Left lung (tissue), 14 donors: Measurements from ENCODE around the gene DEFB118. TPM values are rescaled to one million over a fixed set of nuclear protein-coding genes. Genes with fewer than 3 reads are reported as not detected.

Experiments
- ATAC-seq: fragments of 200-7000 bp; cut with Tn5 transposase; one replicate; pipeline ENCODE4 v1.9.1; 2020; ENCODE audit warnings: moderate library complexity
- DNase-seq, 4 donors: peaks; one replicate each; pipeline ENCODE4 v3.0.0-alpha.2; 2013 to 2020
- H3K27ac ChIP-seq, 2 donors: fragments of 200-600 bp; sonication (generic) in 1 of 2; one replicate each; pipeline versions ENCODE4 v1.5.0 to v1.8.0; 2020 to 2021
- H3K27me3 ChIP-seq, 2 donors: fragments of 200-600 bp; sonication (generic) in 1 of 2; one replicate each; pipeline versions ENCODE4 v1.5.0 to v1.8.0; 2020 to 2021
- H3K36me3 ChIP-seq, 2 donors: fragments of 200-600 bp; sonication (generic) in 1 of 2; one replicate each; pipeline versions ENCODE4 v1.5.0 to v1.8.0; 2020 to 2021
- H3K4me1 ChIP-seq, 2 donors: fragments of 200-600 bp; one replicate each; pipeline ENCODE4 v1.8.0; 2021
- H3K4me3 ChIP-seq, 2 donors: fragments of 200-600 bp; sonication (generic) in 1 of 2; one replicate each; pipeline versions ENCODE4 v1.5.0 to v1.8.0; 2020 to 2021; ENCODE audit warnings: mild to moderate bottlenecking in 1 of 2
- H3K9me3 ChIP-seq, 2 donors: fragments of 200-600 bp; sonication (generic) in 1 of 2; one replicate each; pipeline versions ENCODE4 v1.5.0 to v1.8.0; 2020 to 2021
- intact Hi-C, 2 donors: fragments of 100-400 bp; cut with DNase I; formaldehyde crosslinking; loops; one replicate each; pipeline versions ENCODE4 v1.11.2 to v1.14.2; 2022
- long read RNA-seq, 12 donors: library from polyadenylated mRNA in 2 of 12; unstranded in 2 of 12; transcript quantifications; one replicate each; pipeline ENCODE4 v2.0.0 and lab custom pipeline, GENCODE V29; 2019 to 2026
- polyA plus RNA-seq, 6 donors: library from polyadenylated mRNA; unstranded; fragments of 120-200 nt; gene quantifications; one replicate each; pipeline ENCODE4 v1.2.1, GENCODE V29; 2013; ENCODE audit not compliant: insufficient read length in 6 of 6
- total RNA-seq, 2 donors: library from RNA; stranded (reverse); fragmentation: NEBNext Ultra II Directional; extraction: Animal tissue kit (Norgen Biotek cat#: 25700); gene quantifications; one replicate each; pipeline ENCODE4 v1.2.1, GENCODE V29; 2021
- TF ChIP-seq, protein P1 (sequence below), 2 donors: fragments of 200-600 bp; sonication (generic) in 1 of 2; IDR thresholded peaks; one replicate each; pipeline versions ENCODE4 v1.5.0 to v1.8.0; 2021; ENCODE audit warnings: antibody characterized with exemption in 2 of 2
- donor health status: DM: no; HTN: yes; CAD: no.
- donor health status: DM: no; HTN: no; CAD: no.

DEFB118 gene, protein sequence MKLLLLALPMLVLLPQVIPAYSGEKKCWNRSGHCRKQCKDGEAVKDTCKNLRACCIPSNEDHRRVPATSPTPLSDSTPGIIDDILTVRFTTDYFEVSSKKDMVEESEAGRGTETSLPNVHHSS
- total RNA-seq (not detected), polyA plus RNA-seq (not detected)
- long read RNA-seq, donor 1, result 0 reads
- long read RNA-seq, donor 2, result 0 reads
- long read RNA-seq, donor 3, result 0 reads
- long read RNA-seq, donor 4, result 0 reads
- long read RNA-seq, donor 5, result 0 reads
- long read RNA-seq, donor 6, result 0 reads
- long read RNA-seq, donor 7, result 0 reads
- long read RNA-seq, donor 8, result 0 reads
- long read RNA-seq, donor 9, result 0 reads
- long read RNA-seq, donor 10, result 0 reads
- long read RNA-seq, donor 11, result 0 reads
- long read RNA-seq, donor 12, result 0 reads

DNA sequence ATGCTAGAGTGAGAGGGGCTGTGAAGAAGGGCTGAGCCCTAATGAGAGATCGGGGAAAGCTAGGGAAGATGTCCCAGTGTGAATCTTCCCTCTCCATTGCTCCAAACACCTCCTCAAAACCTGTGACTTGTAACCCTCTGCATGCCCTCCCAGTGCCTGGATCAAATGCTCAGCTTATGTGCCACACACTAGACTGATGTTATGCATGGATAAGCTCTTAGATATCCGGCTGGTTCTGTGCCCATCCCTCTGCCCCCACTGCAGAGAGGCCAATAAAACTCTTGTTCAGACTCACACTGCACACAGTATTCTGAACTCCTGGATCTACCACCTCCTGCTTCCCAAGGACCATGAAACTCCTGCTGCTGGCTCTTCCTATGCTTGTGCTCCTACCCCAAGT is at the start of gene DEFB118:
Gene DEFB118 (plus strand): TSS at position 301 of the 400 bp plus-strand sequence. CDS start 50 bp downstream, at position 351.
- intact Hi-C loops, result no loop called here
- H3K27ac ChIP-seq, result no peak within 1 kb of the TSS
- DNase-seq (no peak), ATAC-seq (no peak)
- TF ChIP-seq, protein P1, sequence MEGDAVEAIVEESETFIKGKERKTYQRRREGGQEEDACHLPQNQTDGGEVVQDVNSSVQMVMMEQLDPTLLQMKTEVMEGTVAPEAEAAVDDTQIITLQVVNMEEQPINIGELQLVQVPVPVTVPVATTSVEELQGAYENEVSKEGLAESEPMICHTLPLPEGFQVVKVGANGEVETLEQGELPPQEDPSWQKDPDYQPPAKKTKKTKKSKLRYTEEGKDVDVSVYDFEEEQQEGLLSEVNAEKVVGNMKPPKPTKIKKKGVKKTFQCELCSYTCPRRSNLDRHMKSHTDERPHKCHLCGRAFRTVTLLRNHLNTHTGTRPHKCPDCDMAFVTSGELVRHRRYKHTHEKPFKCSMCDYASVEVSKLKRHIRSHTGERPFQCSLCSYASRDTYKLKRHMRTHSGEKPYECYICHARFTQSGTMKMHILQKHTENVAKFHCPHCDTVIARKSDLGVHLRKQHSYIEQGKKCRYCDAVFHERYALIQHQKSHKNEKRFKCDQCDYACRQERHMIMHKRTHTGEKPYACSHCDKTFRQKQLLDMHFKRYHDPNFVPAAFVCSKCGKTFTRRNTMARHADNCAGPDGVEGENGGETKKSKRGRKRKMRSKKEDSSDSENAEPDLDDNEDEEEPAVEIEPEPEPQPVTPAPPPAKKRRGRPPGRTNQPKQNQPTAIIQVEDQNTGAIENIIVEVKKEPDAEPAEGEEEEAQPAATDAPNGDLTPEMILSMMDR (IDR thresholded peaks at IDR 0.05), result no peak
- H3K9me3 ChIP-seq, result peaks cover 0 to 11% of the 10 kb centered on the region in 2 donors
- no peaks in the 10 kb centered on the region for H3K4me1 ChIP-seq
- peaks cover 0 to 4% of the 10 kb centered on the region in 2 donors for H3K27me3 ChIP-seq
- no peaks in the 10 kb centered on the region for H3K36me3 ChIP-seq
- H3K4me3 ChIP-seq, result no peak within 1 kb of the TSS

GRCh38 chr20:31322504-31322903 is 45.9 kb upstream of the DEFB118 start:
- H3K36me3 ChIP-seq, result no peaks in the 10 kb centered on the region
- no peak for DNase-seq

GRCh38 chr20:31330893-31331292 is 37.5 kb upstream of the DEFB118 start:
- Histone ChIP-seq H3K9me3 (peaks cover 0 to 24% of the 10 kb centered on the region in 2 donors), H3K4me3 (no peak overlapping the region), H3K36me3 (no peaks in the 10 kb centered on the region), H3K4me1 (no peaks in the 10 kb centered on the region), H3K27ac (no peak overlapping the region), H3K27me3 (no peaks in the 10 kb centered on the region)
- intact Hi-C loops, result no loop called here
- ATAC-seq (no peak), DNase-seq (no peak)
- TF ChIP-seq, protein P1 (IDR thresholded peaks at IDR 0.05), result no peak

More at GRCh38 chr20:31322504-31322903, 45.9 kb upstream of the DEFB118 start:
- no peak for ATAC-seq
- no peaks in the 10 kb centered on the region for H3K4me1 ChIP-seq
- H3K4me3 ChIP-seq, result no peak overlapping the region
- H3K27ac ChIP-seq, result no peak overlapping the region
- TF ChIP-seq, protein P1 (IDR thresholded peaks at IDR 0.05), result no peak
- no peaks in the 10 kb centered on the region for H3K27me3 ChIP-seq
- H3K9me3 ChIP-seq, result peaks cover 0 to 39% of the 10 kb centered on the region in 2 donors
- intact Hi-C loops, result no loop called here

- Histone ChIP-seq H3K9me3 (peaks cover 0 to 2% of the 10 kb centered on the region in 2 donors), H3K27ac (no peak overlapping the region), H3K36me3 (no peaks in the 10 kb centered on the region), H3K4me1 (no peaks in the 10 kb centered on the region), H3K27me3 (no peaks in the 10 kb centered on the region), H3K4me3 (no peak overlapping the region)
- TF ChIP-seq, protein P1 (IDR thresholded peaks at IDR 0.05), result no peak
- intact Hi-C loops, result no loop called here
- DNase-seq, result no peak
- no peak for ATAC-seq
Measured at GRCh38 chr20:31341470-31341869, 26.9 kb upstream of the DEFB118 start.

DNA sequence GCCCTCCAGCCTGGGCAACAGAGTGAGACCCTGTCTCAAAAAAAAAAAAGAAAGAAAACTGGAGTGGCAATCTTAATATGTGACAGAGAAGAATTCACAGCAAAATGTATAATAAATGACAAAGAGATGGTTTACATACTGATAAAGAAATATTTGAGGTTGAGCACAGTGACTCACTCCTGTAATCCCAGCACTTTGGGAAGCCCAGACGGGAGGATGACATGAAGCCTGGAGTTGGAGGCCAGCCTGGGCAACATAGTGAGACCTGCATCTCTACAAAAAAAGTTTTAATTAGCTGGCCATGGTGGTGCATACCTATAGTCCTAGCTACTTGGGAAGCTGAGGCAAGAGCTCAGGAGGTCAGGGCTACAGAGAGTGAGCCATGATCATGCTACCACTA is 12.4 kb upstream of the DEFB118 start:
- ATAC-seq, result no peak
- H3K9me3 ChIP-seq, result no peaks in the 10 kb centered on the region
- no peaks in the 10 kb centered on the region for H3K4me1 ChIP-seq
- no peak overlapping the region for H3K27ac ChIP-seq
- intact Hi-C loops, result no loop called here
- no peaks in the 10 kb centered on the region for H3K36me3 ChIP-seq
- no peak overlapping the region for H3K4me3 ChIP-seq
- no peak for DNase-seq
- H3K27me3 ChIP-seq, result no peaks in the 10 kb centered on the region
- TF ChIP-seq, protein P1 (IDR thresholded peaks at IDR 0.05), result no peak
